ENCODE measurements around the gene LINGO4.

DNA sequence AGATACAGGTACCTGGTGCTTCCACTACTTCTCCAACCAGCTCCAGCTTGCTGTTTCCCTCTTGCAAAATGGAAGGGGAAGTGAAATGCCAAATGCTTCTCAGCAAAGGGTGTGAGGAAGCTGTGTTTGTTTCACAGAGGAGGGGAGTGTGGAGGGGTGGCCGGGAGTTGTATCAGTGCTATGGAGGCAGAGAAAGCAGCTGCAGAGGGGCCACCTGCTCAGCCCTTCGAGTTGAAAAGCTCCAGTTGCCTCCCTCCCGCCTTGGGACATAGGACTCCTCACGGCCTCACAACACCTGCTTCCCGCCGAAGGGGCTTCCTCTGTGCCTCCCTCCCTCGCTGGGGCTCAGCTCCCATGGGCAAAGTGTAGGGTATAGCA is 12.1 kb upstream of the LINGO4 start:
- TF ChIP-seq, protein P1, sequence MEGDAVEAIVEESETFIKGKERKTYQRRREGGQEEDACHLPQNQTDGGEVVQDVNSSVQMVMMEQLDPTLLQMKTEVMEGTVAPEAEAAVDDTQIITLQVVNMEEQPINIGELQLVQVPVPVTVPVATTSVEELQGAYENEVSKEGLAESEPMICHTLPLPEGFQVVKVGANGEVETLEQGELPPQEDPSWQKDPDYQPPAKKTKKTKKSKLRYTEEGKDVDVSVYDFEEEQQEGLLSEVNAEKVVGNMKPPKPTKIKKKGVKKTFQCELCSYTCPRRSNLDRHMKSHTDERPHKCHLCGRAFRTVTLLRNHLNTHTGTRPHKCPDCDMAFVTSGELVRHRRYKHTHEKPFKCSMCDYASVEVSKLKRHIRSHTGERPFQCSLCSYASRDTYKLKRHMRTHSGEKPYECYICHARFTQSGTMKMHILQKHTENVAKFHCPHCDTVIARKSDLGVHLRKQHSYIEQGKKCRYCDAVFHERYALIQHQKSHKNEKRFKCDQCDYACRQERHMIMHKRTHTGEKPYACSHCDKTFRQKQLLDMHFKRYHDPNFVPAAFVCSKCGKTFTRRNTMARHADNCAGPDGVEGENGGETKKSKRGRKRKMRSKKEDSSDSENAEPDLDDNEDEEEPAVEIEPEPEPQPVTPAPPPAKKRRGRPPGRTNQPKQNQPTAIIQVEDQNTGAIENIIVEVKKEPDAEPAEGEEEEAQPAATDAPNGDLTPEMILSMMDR (IDR thresholded peaks at IDR 0.05; ENCODE audit: poor library complexity): no peak
- TF ChIP-seq EZH2phosphoT487 (IDR thresholded peaks at IDR 0.05; ENCODE audit: low read depth, severe bottlenecking, unreplicated experiment): no peak
- no peak for TF ChIP-seq EZH2 (IDR thresholded peaks at IDR 0.05; ENCODE audit: borderline replicate concordance)

Measured in hepatocyte (in vitro differentiated cells).